Psoas muscle (tissue), 8 donors: ENCODE results near the gene USP48. TPM values are rescaled to one million over a fixed set of nuclear protein-coding genes. Genes with fewer than 3 reads are reported as not detected.
A peak's percentile ranks its signal among the peaks of the same experiment; 100 is the strongest.

Source experiments
- ATAC-seq, 4 donors: fragments of 200-7000 bp; cut with Tn5 transposase; one replicate each; pipeline ENCODE4 v1.9.1; 2020; ENCODE audit warnings: moderate library complexity in 3 of 4, mild to moderate bottlenecking in 2 of 4
- DNase-seq, 2 donors: peaks; one replicate each; pipeline ENCODE4 v3.0.0-alpha.2; 2020
- H3K27ac ChIP-seq: fragments of 200-600 bp; one replicate; pipeline ENCODE4 v1.8.0; 2022
- H3K27me3 ChIP-seq, 3 donors: fragments of 200-600 bp in 1 of 3; one replicate each; pipeline versions ENCODE4 v1.6.1 to v1.8.0; 2013 to 2022; ENCODE audit warnings: low read length in 2 of 3, mild to moderate bottlenecking in 2 of 3, moderate library complexity in 1 of 3; ENCODE audit not compliant: insufficient read depth in 3 of 3
- H3K36me3 ChIP-seq, 2 donors: fragments of 200-600 bp in 1 of 2; one replicate each; pipeline versions ENCODE4 v1.6.1 to v1.8.0; 2013 to 2022; ENCODE audit warnings: low read depth in 1 of 2, mild to moderate bottlenecking in 1 of 2, moderate library complexity in 1 of 2; ENCODE audit not compliant: insufficient read depth in 1 of 2
- H3K4me1 ChIP-seq: fragments of 200-600 bp; one replicate; pipeline ENCODE4 v1.8.0; 2022
- H3K4me3 ChIP-seq: fragments of 200-600 bp; one replicate; pipeline ENCODE4 v1.8.0; 2022; ENCODE audit warnings: mild to moderate bottlenecking
- H3K9me3 ChIP-seq: fragments of 200-600 bp; one replicate; pipeline ENCODE4 v1.8.0; 2022
- CTCF ChIP-seq: fragments of 200-600 bp; IDR thresholded peaks from one replicate; pipeline ENCODE4 v1.8.0; 2022; ENCODE audit warnings: antibody characterized with exemption
- WGBS, 3 donors: extraction: QIAGEN DNeasy Blood & Tissue Kit; methylation state at CpG; one replicate each; pipeline versions ENCODE4 v1.1.6 to v1.1.7; 2013; 5-methylcytosine and 5-hydroxymethylcytosine counted together
- intact Hi-C, 2 donors: fragments of 100-400 bp; cut with DNase I; formaldehyde crosslinking; loops; one replicate each; pipeline versions ENCODE4 v1.11.0 to v1.14.2; 2022
- polyA plus RNA-seq, 3 donors: library from polyadenylated mRNA; stranded (reverse); fragments of 200-250 nt; gene quantifications; one replicate each; pipeline ENCODE4 v1.2.3, GENCODE V29; 2013
- total RNA-seq, 4 donors: library from RNA; stranded (reverse); fragmentation: NEBNext Ultra II Directional in 2 of 4; extraction: Animal tissue kit (Norgen Biotek cat#: 25700) in 2 of 4; gene quantifications; one replicate each; pipeline versions ENCODE4 v1.2.1 to v1.2.4, GENCODE V29; 2021 to 2023
- donor health status: healthy with polysubstance abuse.
- donor health status: DM: no; HTN: no; CAD: no; lungs with moderate emphysema.
- donor health status: Bipolar disorder and iron deficiency.
- donor health status: healthy.
- donor health status: DM: yes; HTN: yes; CAD: no.
- donor health status: DM: no; HTN: no; CAD: no.
- donor health status: DM: no; HTN: no; CAD: no.
- donor health status: DM: yes; HTN: yes; CAD: no.

USP48 gene
- total and polyA plus RNA-seq, 7 donors = 9.7 to 35.9 (median 20.3) TPM

GRCh38 chr1:21732664-21733063, 50.3 kb downstream of the USP48 start:
- 0 to 3% (median 2%) methylated on average over 1 of the region's 1 CpG for WGBS, 3 donors
- intact Hi-C loops = no loop called here
- no peak for ATAC-seq
- no peak overlapping the region for H3K27ac ChIP-seq
- H3K4me1 ChIP-seq = no peaks in the 10 kb centered on the region
- H3K36me3 ChIP-seq = peaks cover 0 to 83% of the 10 kb centered on the region in 2 donors
- no peak overlapping the region for H3K4me3 ChIP-seq
- DNase-seq = no peak
- no peaks in the 10 kb centered on the region for H3K9me3 ChIP-seq
- no peak for TF ChIP-seq CTCF
- no peaks in the 10 kb centered on the region for H3K27me3 ChIP-seq

GRCh38 chr1:21725748-21726392, 57.1 kb downstream of the USP48 start:
- no peak overlapping the region for H3K4me3 ChIP-seq
- no peaks in the 10 kb centered on the region for H3K9me3 ChIP-seq
- peaks cover 2 to 77% of the 10 kb centered on the region in 2 donors for H3K36me3 ChIP-seq
- ATAC-seq (no peak), DNase-seq (no peak)
- TF ChIP-seq CTCF = no peak
- no peak overlapping the region for H3K27ac ChIP-seq
- no peaks in the 10 kb centered on the region for H3K4me1 ChIP-seq
- WGBS, 3 donors = 59 to 79% (median 69%) methylated on average over 1 of the region's 1 CpG
- H3K27me3 ChIP-seq = no peaks in the 10 kb centered on the region
- intact Hi-C loops = no loop called here

GRCh38 chr1:21724570-21724969, 58.4 kb downstream of the USP48 start:
- no peak for DNase-seq
- no peak overlapping the region for H3K4me3 ChIP-seq
- H3K36me3 ChIP-seq = peaks cover 2 to 79% of the 10 kb centered on the region in 2 donors
- 95 to 98% (median 95%) methylated on average over 3 of the region's 3 CpGs for WGBS, 3 donors
- no peak overlapping the region for H3K27ac ChIP-seq
- no peak for ATAC-seq
- intact Hi-C loops = no loop called here
- H3K27me3 ChIP-seq = no peaks in the 10 kb centered on the region
- TF ChIP-seq CTCF = no peak
- H3K4me1 ChIP-seq = no peaks in the 10 kb centered on the region
- no peaks in the 10 kb centered on the region for H3K9me3 ChIP-seq

GRCh38 chr1:21724098-21724497, 58.9 kb downstream of the USP48 start:
- no peak for TF ChIP-seq CTCF
- H3K27ac ChIP-seq = no peak overlapping the region
- peaks cover 2 to 79% of the 10 kb centered on the region in 2 donors for H3K36me3 ChIP-seq
- H3K9me3 ChIP-seq = no peaks in the 10 kb centered on the region
- H3K4me1 ChIP-seq = no peaks in the 10 kb centered on the region
- intact Hi-C loops = no loop called here
- WGBS, 3 donors = 70 to 82% (median 78%) methylated on average over 4 of the region's 4 CpGs
- H3K27me3 ChIP-seq = no peaks in the 10 kb centered on the region
- DNase-seq = no peak
- ATAC-seq = peak in 1 of 4 donors; percentile 45
- H3K4me3 ChIP-seq = no peak overlapping the region
